A549 (cell line): ENCODE measurements around the gene SLC30A7. TPM values are rescaled to one million over a fixed set of nuclear protein-coding genes. Genes with fewer than 3 reads are reported as not detected.
"Not testable (repeated sequence)": the region's sequence is repeated elsewhere in the genome, so short reads cannot be mapped to it uniquely, and the experiment has no call there.

Experiments used
- ATAC-seq, 2 experiments: fragments of 200-7000 bp in 1 of 2; fragments of >200 bp in 1 of 2; cut with Nextera tagmentation in 1 of 2; cut with Tn5 transposase in 1 of 2; 3 replicates each; pipeline versions ENCODE4 v1.8.0 to v1.9.1; 2018 to 2020; ENCODE audit warnings: mild to moderate bottlenecking in 1 of 2, moderate library complexity in 1 of 2
- CTCF ChIA-PET: fragments of 300-600 bp; sonication (Branson Sonifier 250); formaldehyde crosslinking; extraction: SDS; loops from one replicate; lab custom pipeline; 2021; ENCODE audit warnings: antibody characterized with exemption, inconsistent platforms; lab: Yijun Ruan, JAX
- POLR2A ChIA-PET: fragments of 350-600 bp; formaldehyde crosslinking; extraction: SDS; loops from one replicate; lab custom pipeline; 2021; ENCODE audit warnings: antibody characterized with exemption, inconsistent platforms; lab: Yijun Ruan, JAX
- DNase-seq, 2 experiments: peaks; one replicate each; pipeline versions ENCODE4 v3.0.0 to v3.0.0-alpha.2; 2011 to 2016; ENCODE audit warnings: low read depth in 1 of 2, low spot score in 1 of 2
- FAIRE-seq: peaks from 2 replicates; lab custom pipeline; 2011; peaks lifted over from hg19 to GRCh38; lab: Jason Lieb, UNC
- H3K27ac ChIP-seq, 2 experiments: fragments of >200 bp; sonication (Bioruptor Twin); formaldehyde crosslinking; 3 replicates each; pipeline ENCODE4 v1.5.1; 2016 to 2017
- H3K4me1 ChIP-seq: fragments of >200 bp; sonication (Bioruptor Twin); formaldehyde crosslinking; 3 replicates; pipeline ENCODE4 v1.6.1; 2016
- H3K4me2 ChIP-seq: fragments of >200 bp; sonication (Bioruptor Twin); formaldehyde crosslinking; 3 replicates; pipeline ENCODE4 v1.6.1; 2016
- H3K4me3 ChIP-seq: fragments of >200 bp; sonication (Bioruptor Twin); formaldehyde crosslinking; 3 replicates; pipeline ENCODE4 v1.5.1; 2016
- H3K9me3 ChIP-seq: fragments of >200 bp; sonication (Bioruptor Twin); formaldehyde crosslinking; 3 replicates; pipeline ENCODE4 v1.6.1; 2016
- CHD4 ChIP-seq: fragments of 200-600 bp; sonication (generic); IDR thresholded peaks from 2 replicates; pipeline ENCODE4 v1.6.1; 2016; ENCODE audit warnings: antibody characterized with exemption, mild to moderate bottlenecking, borderline replicate concordance
- FOSL2 ChIP-seq, 2 experiments: fragments of 450-650 bp in 1 of 2; fragments of >200 bp in 1 of 2; sonication (Bioruptor Twin) in 1 of 2; formaldehyde crosslinking; IDR thresholded peaks; 2 replicates each; pipeline versions ENCODE4 v1.5.0 to v1.6.1; 2016 to 2020; ENCODE audit warnings: mild to moderate bottlenecking in 1 of 2, moderate library complexity in 1 of 2
- FOXS1 ChIP-seq: fragments of 250-450 bp; sonication (Bioruptor Pico); IDR thresholded peaks from 2 replicates; pipeline ENCODE4 v1.5.0; 2020; ENCODE audit warnings: mild to moderate bottlenecking, moderate library complexity
- HEYL ChIP-seq: fragments of 250-450 bp; sonication (Bioruptor Pico); IDR thresholded peaks from 2 replicates; pipeline ENCODE4 v1.8.0; 2021; ENCODE audit warnings: mild to moderate bottlenecking, moderate library complexity
- HOXB5 ChIP-seq: fragments of 250-450 bp; sonication (Bioruptor Pico); IDR thresholded peaks from 2 replicates; pipeline ENCODE4 v1.5.0; 2020; ENCODE audit warnings: mild to moderate bottlenecking, moderate library complexity
- JUN ChIP-seq, 2 experiments: fragments of >200 bp; sonication (Bioruptor Twin); formaldehyde crosslinking; IDR thresholded peaks; 2 replicates in 1 of 2; 3 replicates in 1 of 2; pipeline ENCODE4 v1.6.1; 2016 to 2017
- MAFK ChIP-seq: fragments of 450-650 bp; IDR thresholded peaks from 2 replicates; pipeline ENCODE4 v1.6.1; 2014; ENCODE audit not compliant: partially characterized antibody
- PHF8 ChIP-seq: fragments of 200-600 bp; sonication (generic); IDR thresholded peaks from 2 replicates; pipeline ENCODE4 v1.6.1; 2016; ENCODE audit warnings: low read depth, mild to moderate bottlenecking, antibody characterized with exemption, moderate library complexity, borderline replicate concordance
- POLR2A ChIP-seq: IDR thresholded peaks from 2 replicates; pipeline ENCODE4 v1.6.1; 2012; ENCODE audit warnings: mild to moderate bottlenecking, low read length
- RAD21 ChIP-seq, 2 experiments: fragments of >200 bp in 1 of 2; sonication (Bioruptor Twin) in 1 of 2; formaldehyde crosslinking in 1 of 2; IDR thresholded peaks in 1 of 2; conservative IDR thresholded peaks in 1 of 2; 2 replicates in 1 of 2; 3 replicates in 1 of 2; pipeline ENCODE4 v1.6.1; 2012 to 2018; ENCODE audit warnings: inconsistent platforms in 1 of 2
- SREBF2 ChIP-seq: fragments of 450-650 bp; IDR thresholded peaks from 2 replicates; pipeline ENCODE4 v1.6.1; 2014; ENCODE audit warnings: mild to moderate bottlenecking, moderate library complexity
- WGBS: methylation state at CpG from one replicate; pipeline ENCODE4 v1.1.6; 2017; ENCODE audit errors: missing lambda C conversion rate; 5-methylcytosine and 5-hydroxymethylcytosine counted together
- polyA plus RNA-seq, 4 experiments: library from polyadenylated mRNA; depleted of rRNA in 3 of 4; stranded (reverse); fragments of >200 nt; fragmentation: RNase III in 1 of 4; extraction: RNeasy Plus Mini Kit Qiagen cat#74134 plus additional on column Dnase treatment in 1 of 4; gene quantifications; 2 replicates in 3 of 4; 3 replicates in 1 of 4; pipeline ENCODE4 v1.2.3, GENCODE V29; 2011 to 2017
- TF ChIP-seq, protein P1 (sequence below): IDR thresholded peaks from 2 replicates; pipeline ENCODE4 v1.6.1; 2012
- TF ChIP-seq, protein P2 (sequence below): IDR thresholded peaks from 2 replicates; pipeline ENCODE4 v1.6.1; 2012
- TF ChIP-seq, protein P3 (sequence below): IDR thresholded peaks from 2 replicates; pipeline ENCODE4 v1.6.1; 2012; ENCODE audit warnings: low read depth, borderline replicate concordance
- TF ChIP-seq, protein P4 (sequence below): fragments of 450-650 bp; IDR thresholded peaks from 2 replicates; pipeline ENCODE4 v1.6.1; 2014; ENCODE audit warnings: antibody characterized with exemption

Gene SLC30A7
- polyA plus RNA-seq, 2 of the 4 experiments (the other 2 are of a cell fraction): 4.3 to 9.6 TPM

DNA sequence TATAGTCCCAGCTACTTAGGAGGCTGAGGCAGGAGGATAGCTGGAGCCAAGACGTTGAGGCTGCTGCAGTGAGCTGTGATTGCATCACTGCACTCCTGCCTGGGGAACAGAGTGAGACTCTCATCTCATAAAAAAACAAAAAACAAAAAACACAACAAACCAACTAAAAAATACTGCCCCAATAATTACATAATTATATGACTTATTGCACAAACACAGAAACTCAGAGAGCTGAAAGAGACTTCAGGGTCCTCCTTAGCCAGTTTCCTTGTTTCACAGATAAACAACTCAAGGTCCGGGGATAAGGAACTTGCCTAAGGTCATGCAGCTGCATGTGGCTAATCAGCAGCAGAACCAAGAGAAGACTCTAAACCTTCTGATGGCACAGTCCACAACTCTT, 13.2 kb upstream of the SLC30A7 start:
- ChIA-PET POLR2A (no interaction called here), CTCF (interaction anchor here (2.1 kb wide), 1 partner anchor 14 kb away, joined by 8 read pairs; no protein-coding TSS in a partner anchor)
- no peak overlapping the region for H3K27ac ChIP-seq
- ATAC-seq: no peak
- H3K4me1 ChIP-seq: peaks cover 11% of the 10 kb centered on the region
- TF ChIP-seq, protein P1, sequence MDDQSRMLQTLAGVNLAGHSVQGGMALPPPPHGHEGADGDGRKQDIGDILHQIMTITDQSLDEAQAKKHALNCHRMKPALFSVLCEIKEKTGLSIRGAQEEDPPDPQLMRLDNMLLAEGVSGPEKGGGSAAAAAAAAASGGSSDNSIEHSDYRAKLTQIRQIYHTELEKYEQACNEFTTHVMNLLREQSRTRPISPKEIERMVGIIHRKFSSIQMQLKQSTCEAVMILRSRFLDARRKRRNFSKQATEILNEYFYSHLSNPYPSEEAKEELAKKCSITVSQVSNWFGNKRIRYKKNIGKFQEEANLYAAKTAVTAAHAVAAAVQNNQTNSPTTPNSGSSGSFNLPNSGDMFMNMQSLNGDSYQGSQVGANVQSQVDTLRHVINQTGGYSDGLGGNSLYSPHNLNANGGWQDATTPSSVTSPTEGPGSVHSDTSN: no peak
- no peak for TF ChIP-seq SREBF2
- no peak for TF ChIP-seq HEYL (CRISPR knock-in tag)
- TF ChIP-seq CHD4: no peak
- TF ChIP-seq, all 56 proteins: peak for 0
- Histone ChIP-seq H3K4me3 (no peak overlapping the region), H3K4me2 (no peak overlapping the region), H3K9me3 (no peaks in the 10 kb centered on the region)
- no peak for DNase-seq
- WGBS: 72% methylated on average over 2 of the region's 2 CpGs
- FAIRE-seq: no peak

DNA sequence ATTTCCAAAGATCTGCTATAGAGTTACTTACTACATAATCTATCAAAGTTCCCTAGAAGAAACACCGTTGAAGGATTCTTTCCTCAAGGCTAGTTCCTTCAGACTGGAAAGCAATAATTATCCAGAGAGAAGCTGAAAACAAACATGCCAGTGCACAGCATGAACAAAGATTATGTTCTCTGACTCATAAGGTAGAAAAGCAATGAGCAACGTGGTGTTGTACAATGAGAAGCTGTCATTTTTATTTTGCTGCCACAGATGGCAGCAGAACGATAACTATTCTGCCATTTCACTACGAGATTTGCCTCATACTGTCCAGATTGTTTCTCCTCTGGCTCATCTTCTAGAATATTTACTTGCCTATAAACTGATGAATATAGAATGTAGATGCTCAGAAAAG, 11.9 kb upstream of the SLC30A7 start:
- ATAC-seq: peak; percentile 88 to 92
- peaks cover 11% of the 10 kb centered on the region for H3K4me1 ChIP-seq
- no peaks in the 10 kb centered on the region; the same call in 2 of the 3 replicates for H3K9me3 ChIP-seq
- no peak overlapping the region for H3K4me3 ChIP-seq
- H3K4me2 ChIP-seq: peak overlapping the region; percentile 57
- TF ChIP-seq JUN (IDR thresholded peaks at IDR 0.05) (no peak), RAD21 (conservative IDR thresholded peaks at IDR 0.05 in 1 of 2, IDR thresholded peaks at IDR 0.05 in 1 of 2) (0 out of 5 replicates have a peak, but pooled peaks of 1 of the 2 experiments have one; percentile 12), FOSL2 (IDR thresholded peaks at IDR 0.05) (no peak), FOSL2 (CRISPR knock-in tag; IDR thresholded peaks at IDR 0.05) (peak; percentile 46)
- TF ChIP-seq, protein P2, sequence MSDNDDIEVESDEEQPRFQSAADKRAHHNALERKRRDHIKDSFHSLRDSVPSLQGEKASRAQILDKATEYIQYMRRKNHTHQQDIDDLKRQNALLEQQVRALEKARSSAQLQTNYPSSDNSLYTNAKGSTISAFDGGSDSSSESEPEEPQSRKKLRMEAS: 0 out of 2 replicates have a peak, but pooled peaks have one; percentile 25
- WGBS: 5% methylated on average over 4 of the region's 4 CpGs
- ChIA-PET POLR2A (interaction anchor here (1.3 kb wide), 1 partner anchor 11 kb away, joined by 11 read pairs; the partner anchor contains the start of genes EXTL2 and SLC30A7), CTCF (interaction anchor here (0.7 to 2.6 kb wide), 4 partner anchors 9 to 425 kb away, joined by 3 to 9 read pairs (median 6); partner anchors contain the start of genes EXTL2 and SLC30A7)
- H3K27ac ChIP-seq: no peak overlapping the region
- peak; percentile 10 to 44 for DNase-seq
- no peak for FAIRE-seq

DNA sequence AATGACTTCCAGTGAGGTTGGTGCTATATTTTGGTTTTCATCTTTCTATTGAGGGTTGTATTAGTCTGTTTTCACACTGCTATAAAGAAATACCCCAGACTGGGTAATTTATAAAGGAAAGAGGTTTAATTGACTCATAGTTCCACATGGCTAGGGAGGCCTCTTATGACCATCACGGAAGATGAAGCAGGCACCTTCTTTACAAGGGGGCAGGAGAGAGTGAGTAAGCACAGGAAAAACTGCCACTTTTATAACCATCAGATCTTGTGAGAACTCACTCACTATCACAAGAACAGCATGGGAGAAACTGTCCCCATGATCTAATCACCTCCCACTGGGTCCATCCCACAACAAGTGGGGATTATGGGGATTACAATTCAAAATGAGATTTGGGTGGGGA, 6.9 kb upstream of the SLC30A7 start:
- H3K4me3 ChIP-seq, H3K4me2 ChIP-seq, H3K27ac ChIP-seq, H3K4me1 ChIP-seq, ATAC-seq, POLR2A ChIA-PET, CTCF ChIA-PET, DNase-seq, FAIRE-seq: not testable (repeated sequence)
- WGBS: 84% methylated on average over 1 of the region's 1 CpG
- H3K9me3 ChIP-seq: peaks cover 15% of the 10 kb centered on the region

DNA sequence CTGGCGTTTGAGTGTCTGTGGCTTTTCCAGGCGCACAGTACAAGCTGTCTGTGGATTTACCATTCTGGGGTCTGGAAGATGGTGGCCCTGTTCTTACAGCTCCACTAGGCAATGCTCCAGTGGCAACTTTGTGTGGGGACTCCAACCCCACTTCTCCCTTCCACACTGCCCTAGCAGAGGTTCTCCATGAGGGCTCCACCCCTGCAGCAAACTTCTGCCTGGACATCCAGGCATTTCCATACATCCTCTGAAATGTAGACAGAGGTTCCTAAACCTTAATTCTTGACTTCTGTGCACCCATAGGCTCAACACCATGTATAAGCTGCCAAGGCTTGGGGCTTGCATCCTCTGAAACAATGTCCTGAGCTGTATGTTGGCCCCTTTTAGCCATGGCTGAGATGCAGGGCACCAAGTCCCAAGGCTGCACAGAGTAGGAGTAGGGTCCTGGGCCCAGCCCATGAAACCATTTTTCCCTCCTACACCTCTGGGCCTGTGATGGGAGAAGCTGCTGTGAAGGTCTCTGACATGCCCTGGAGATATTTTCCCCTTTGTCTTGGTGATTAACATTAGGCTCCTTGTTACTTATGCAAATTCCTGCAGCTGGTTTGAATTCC, 5.9 kb upstream of the SLC30A7 start:
- H3K4me2 ChIP-seq, FAIRE-seq, H3K4me1 ChIP-seq, DNase-seq, POLR2A ChIA-PET, ATAC-seq, H3K4me3 ChIP-seq, H3K27ac ChIP-seq, CTCF ChIA-PET: not testable (repeated sequence)
- 100% methylated on average over 1 of the region's 2 CpGs for WGBS
- peaks cover 15% of the 10 kb centered on the region for H3K9me3 ChIP-seq

DNA sequence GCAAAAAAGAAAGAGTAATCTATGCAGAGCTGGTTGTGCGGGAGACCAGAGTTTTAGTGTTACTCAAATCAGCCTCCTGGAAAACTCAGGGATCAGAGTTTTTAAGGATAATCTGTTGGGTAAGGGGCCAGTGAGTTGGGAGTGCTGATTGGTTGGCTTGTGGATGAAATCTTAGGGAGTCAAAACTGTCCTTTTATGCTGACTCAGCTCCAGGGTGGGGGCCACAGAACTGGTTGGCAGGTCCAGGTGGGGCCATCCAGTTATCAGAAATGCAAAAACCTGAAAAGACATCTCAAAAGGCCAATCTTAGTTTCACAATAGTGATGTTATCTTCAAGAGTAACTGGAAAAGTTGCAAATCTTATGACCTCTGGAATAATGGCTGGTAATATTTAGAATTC, 4.5 kb upstream of the SLC30A7 start:
- Histone ChIP-seq H3K27ac (no peak overlapping the region), H3K9me3 (peaks cover 15% of the 10 kb centered on the region), H3K4me1 (no peaks in the 10 kb centered on the region), H3K4me2 (no peak overlapping the region), H3K4me3 (no peak overlapping the region)
- DNase-seq (no peak), FAIRE-seq (no peak), ATAC-seq (no peak)
- TF ChIP-seq FOXS1 (CRISPR knock-in tag): no peak
- TF ChIP-seq MAFK: peak; percentile 80
- TF ChIP-seq, protein P3, sequence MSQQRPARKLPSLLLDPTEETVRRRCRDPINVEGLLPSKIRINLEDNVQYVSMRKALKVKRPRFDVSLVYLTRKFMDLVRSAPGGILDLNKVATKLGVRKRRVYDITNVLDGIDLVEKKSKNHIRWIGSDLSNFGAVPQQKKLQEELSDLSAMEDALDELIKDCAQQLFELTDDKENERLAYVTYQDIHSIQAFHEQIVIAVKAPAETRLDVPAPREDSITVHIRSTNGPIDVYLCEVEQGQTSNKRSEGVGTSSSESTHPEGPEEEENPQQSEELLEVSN: no peak
- TF ChIP-seq, protein P4, sequence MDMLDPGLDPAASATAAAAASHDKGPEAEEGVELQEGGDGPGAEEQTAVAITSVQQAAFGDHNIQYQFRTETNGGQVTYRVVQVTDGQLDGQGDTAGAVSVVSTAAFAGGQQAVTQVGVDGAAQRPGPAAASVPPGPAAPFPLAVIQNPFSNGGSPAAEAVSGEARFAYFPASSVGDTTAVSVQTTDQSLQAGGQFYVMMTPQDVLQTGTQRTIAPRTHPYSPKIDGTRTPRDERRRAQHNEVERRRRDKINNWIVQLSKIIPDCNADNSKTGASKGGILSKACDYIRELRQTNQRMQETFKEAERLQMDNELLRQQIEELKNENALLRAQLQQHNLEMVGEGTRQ: no peak
- no peak for TF ChIP-seq PHF8
- no peak for TF ChIP-seq HOXB5
- no peak for TF ChIP-seq POLR2A
- ChIA-PET POLR2A (no interaction called here), CTCF (no interaction called here)
- WGBS: 100% methylated on average over 1 of the region's 1 CpG
